Calu3 (cell line): ENCODE measurements around the gene SREBF2. TPM values are rescaled to one million over a fixed set of nuclear protein-coding genes. Genes with fewer than 3 reads are reported as not detected.

ENCODE experiments used
- BruUV-seq: library from RNA; stranded (reverse); fragments of 400-500 nt; replicated peaks from 2 replicates; lab custom pipeline; 2021; lab: Mats Ljungman, UMichigan
- CTCF ChIA-PET: fragments of 300-600 bp; sonication (Branson Sonifier 250); formaldehyde crosslinking; loops from one replicate; lab custom pipeline; 2022; ENCODE audit warnings: antibody characterized with exemption; lab: Charles Lee
- DNase-seq: peaks from one replicate; pipeline ENCODE4 v3.0.0; 2022
- H3K27ac Mint-ChIP-seq: one replicate; pipeline ENCODE4 v1.8.0; 2022; ENCODE audit warnings: mixed read lengths; ENCODE audit not compliant: unreplicated experiment
- H3K27me3 Mint-ChIP-seq: one replicate; pipeline ENCODE4 v1.8.0; 2022; ENCODE audit warnings: mixed read lengths; ENCODE audit not compliant: unreplicated experiment
- H3K36me3 Mint-ChIP-seq: one replicate; pipeline ENCODE4 v1.8.0; 2022; ENCODE audit warnings: mild to moderate bottlenecking, moderate library complexity, mixed read lengths; ENCODE audit not compliant: insufficient read depth, unreplicated experiment
- H3K4me1 Mint-ChIP-seq: one replicate; pipeline ENCODE4 v1.8.0; 2022; ENCODE audit warnings: mild to moderate bottlenecking, low read depth, mixed read lengths; ENCODE audit not compliant: unreplicated experiment
- H3K4me3 Mint-ChIP-seq: one replicate; pipeline ENCODE4 v1.8.0; 2022; ENCODE audit warnings: mild to moderate bottlenecking, low read depth, moderate library complexity, mixed read lengths; ENCODE audit not compliant: unreplicated experiment
- H3K9me3 Mint-ChIP-seq: one replicate; pipeline ENCODE4 v1.8.0; 2022; ENCODE audit warnings: low read depth, mixed read lengths; ENCODE audit not compliant: unreplicated experiment
- intact Hi-C: fragments of 100-400 bp; cut with micrococcal nuclease; formaldehyde crosslinking; loops from one replicate; pipeline ENCODE4 v1.10.0; 2022; ENCODE audit not compliant: unreplicated experiment
- total RNA-seq: library from RNA; stranded (reverse); gene quantifications from 2 replicates; pipeline ENCODE4 v1.2.3, GENCODE V29; 2022
- TF ChIP-seq, protein P1 (sequence below): fragments of 200-600 bp; IDR thresholded peaks from one replicate; pipeline ENCODE4 v1.8.0; 2022; ENCODE audit warnings: antibody characterized with exemption; ENCODE audit not compliant: unreplicated experiment

The SREBF2 gene
- total RNA-seq, 1 experiment from 2014 or later, result 159 TPM

DNA sequence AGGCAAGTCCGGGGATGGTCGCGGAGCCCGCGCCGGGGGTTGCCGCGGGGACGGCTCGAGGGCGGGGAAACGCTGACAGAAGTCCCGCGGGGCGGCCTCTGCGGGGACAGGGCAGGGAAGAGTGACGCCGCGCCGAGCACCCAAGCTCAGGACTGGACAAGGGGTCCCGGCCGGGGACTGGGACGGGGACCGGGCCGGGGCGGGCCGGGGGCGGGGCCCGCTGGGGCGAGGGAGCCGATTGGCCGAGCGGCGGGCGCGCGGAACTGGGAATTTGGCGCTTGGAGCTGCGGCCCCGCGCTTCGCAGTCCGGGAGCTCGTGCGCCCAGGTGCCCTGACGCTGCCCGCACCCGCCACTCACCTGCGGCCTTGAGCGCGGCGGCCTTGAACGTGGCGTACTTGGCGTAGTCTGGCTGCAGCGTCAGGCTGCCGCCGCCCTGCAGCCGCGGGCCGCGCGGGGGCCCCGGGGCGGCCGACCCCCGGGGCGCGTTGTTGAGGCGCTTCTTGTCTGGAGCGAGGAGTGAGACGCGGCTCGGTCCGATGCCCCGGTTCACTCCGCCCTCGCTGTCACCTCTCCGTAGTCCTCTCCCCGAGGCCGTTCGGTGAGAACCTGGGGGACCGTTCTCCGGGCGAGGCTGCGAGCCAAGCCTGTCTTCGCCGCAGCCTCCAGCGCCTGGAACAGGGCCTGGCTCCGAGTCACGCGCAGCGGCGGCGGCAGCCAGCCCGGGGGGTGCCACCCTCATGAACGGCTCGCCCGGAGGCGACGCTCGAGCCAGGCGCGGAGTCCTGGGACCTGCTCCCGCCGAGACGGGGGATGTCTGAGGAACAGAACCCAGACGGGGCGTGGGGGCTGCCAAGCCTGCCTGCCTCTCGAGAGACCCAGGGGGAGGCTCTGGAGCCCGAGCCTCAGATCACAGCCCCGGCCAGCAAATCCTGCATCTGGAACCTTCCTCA, 77.4 kb downstream of the SREBF2 start:
- Mint-ChIP-seq H3K9me3 (no peaks in the 10 kb centered on the region), H3K4me1 (no peaks in the 10 kb centered on the region), H3K4me3 (peak overlapping the region; percentile 62), H3K36me3 (peaks cover 37% of the 10 kb centered on the region), H3K27me3 (peaks cover 35% of the 10 kb centered on the region), H3K27ac (no peak overlapping the region)
- BruUV-seq, result no TSS peak
- intact Hi-C loops, result no loop called here
- TF ChIP-seq, protein P1, sequence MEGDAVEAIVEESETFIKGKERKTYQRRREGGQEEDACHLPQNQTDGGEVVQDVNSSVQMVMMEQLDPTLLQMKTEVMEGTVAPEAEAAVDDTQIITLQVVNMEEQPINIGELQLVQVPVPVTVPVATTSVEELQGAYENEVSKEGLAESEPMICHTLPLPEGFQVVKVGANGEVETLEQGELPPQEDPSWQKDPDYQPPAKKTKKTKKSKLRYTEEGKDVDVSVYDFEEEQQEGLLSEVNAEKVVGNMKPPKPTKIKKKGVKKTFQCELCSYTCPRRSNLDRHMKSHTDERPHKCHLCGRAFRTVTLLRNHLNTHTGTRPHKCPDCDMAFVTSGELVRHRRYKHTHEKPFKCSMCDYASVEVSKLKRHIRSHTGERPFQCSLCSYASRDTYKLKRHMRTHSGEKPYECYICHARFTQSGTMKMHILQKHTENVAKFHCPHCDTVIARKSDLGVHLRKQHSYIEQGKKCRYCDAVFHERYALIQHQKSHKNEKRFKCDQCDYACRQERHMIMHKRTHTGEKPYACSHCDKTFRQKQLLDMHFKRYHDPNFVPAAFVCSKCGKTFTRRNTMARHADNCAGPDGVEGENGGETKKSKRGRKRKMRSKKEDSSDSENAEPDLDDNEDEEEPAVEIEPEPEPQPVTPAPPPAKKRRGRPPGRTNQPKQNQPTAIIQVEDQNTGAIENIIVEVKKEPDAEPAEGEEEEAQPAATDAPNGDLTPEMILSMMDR, result no peak
- CTCF ChIA-PET, result interaction anchor here (1.2 kb wide), 1 partner anchor 15 kb away, joined by 4 read pairs; no protein-coding TSS in a partner anchor
- DNase-seq, result no peak

GRCh38 chr22:41911001-41911611, 78.2 kb downstream of the SREBF2 start:
- Mint-ChIP-seq H3K9me3 (no peaks in the 10 kb centered on the region), H3K27ac (no peak overlapping the region), H3K27me3 (peaks cover 43% of the 10 kb centered on the region), H3K4me3 (peak overlapping the region; percentile 62), H3K4me1 (no peaks in the 10 kb centered on the region), H3K36me3 (peaks cover 32% of the 10 kb centered on the region)
- no TSS peak for BruUV-seq
- DNase-seq, result no peak
- CTCF ChIA-PET, result interaction anchor here (0.6 kb wide), 1 partner anchor 52 kb away, joined by 3 read pairs; no protein-coding TSS in a partner anchor
- TF ChIP-seq, protein P1, result no peak
- intact Hi-C loops, result no loop called here

- H3K4me1 Mint-ChIP-seq, result no peaks in the 10 kb centered on the region
- peaks cover 23% of the 10 kb centered on the region for H3K36me3 Mint-ChIP-seq
- no TSS peak for BruUV-seq
- DNase-seq, result no peak
- CTCF ChIA-PET, result interaction anchor here (1.5 kb wide), 1 partner anchor 29 kb away, joined by 5 read pairs; no protein-coding TSS in a partner anchor
- no peak overlapping the region for H3K27ac Mint-ChIP-seq
- H3K4me3 Mint-ChIP-seq, result peak overlapping the region; percentile 62
- H3K27me3 Mint-ChIP-seq, result peaks cover 57% of the 10 kb centered on the region
- no peaks in the 10 kb centered on the region for H3K9me3 Mint-ChIP-seq
- TF ChIP-seq, protein P1, result no peak
- intact Hi-C loops, result no loop called here
These were observed 79.6 kb downstream of the SREBF2 start for GRCh38 chr22:41912338-41913039.
